Adrenal gland (tissue), 5 donors: ENCODE data around the gene APBA2.

Experiments used
- POLR2A ChIP-seq, 2 donors: fragments of 450-650 bp; IDR thresholded peaks; one replicate each; pipeline ENCODE4 v1.6.1; 2017; ENCODE audit warnings: antibody characterized with exemption in 2 of 2, mild to moderate bottlenecking in 2 of 2, moderate library complexity in 1 of 2
- TF ChIP-seq, protein P1 (sequence below), 6 experiments: fragments of 450-650 bp in 4 of 6; fragments of 200-600 bp in 2 of 6; sonication (generic) in 1 of 6; IDR thresholded peaks; 1 replicate in 5 of 6; 2 replicates in 1 of 6; pipeline versions ENCODE4 v1.5.1 to v1.8.0; 2016 to 2021; ENCODE audit warnings: antibody characterized with exemption in 6 of 6, mild to moderate bottlenecking in 2 of 6, moderate library complexity in 1 of 6
- donor health status: DM: no; HTN: no; CAD: no.

DNA sequence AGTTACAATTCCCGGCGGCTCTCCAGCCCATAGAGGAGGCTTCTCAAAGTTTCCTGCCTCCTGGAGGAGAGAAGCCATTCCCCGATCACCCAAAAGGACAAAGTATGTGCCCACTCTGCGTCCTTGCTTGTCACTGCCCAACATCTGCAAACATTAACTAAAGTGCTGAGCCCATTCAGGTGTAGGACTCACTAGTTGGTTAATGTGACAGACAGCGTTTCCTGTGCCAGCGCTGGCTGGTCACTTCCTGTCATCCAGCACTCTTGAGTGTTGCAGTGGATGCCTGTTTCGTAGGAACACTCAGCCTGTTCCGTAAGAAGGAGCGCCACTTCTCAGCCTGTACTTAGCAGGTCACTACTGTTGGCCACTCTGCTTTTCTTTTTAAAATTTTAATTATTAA lies 100.3 kb downstream of the APBA2 start:
- TF ChIP-seq, protein P1, sequence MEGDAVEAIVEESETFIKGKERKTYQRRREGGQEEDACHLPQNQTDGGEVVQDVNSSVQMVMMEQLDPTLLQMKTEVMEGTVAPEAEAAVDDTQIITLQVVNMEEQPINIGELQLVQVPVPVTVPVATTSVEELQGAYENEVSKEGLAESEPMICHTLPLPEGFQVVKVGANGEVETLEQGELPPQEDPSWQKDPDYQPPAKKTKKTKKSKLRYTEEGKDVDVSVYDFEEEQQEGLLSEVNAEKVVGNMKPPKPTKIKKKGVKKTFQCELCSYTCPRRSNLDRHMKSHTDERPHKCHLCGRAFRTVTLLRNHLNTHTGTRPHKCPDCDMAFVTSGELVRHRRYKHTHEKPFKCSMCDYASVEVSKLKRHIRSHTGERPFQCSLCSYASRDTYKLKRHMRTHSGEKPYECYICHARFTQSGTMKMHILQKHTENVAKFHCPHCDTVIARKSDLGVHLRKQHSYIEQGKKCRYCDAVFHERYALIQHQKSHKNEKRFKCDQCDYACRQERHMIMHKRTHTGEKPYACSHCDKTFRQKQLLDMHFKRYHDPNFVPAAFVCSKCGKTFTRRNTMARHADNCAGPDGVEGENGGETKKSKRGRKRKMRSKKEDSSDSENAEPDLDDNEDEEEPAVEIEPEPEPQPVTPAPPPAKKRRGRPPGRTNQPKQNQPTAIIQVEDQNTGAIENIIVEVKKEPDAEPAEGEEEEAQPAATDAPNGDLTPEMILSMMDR (IDR thresholded peaks at IDR 0.05) = no peak
- TF ChIP-seq POLR2A (IDR thresholded peaks at IDR 0.05) = no peak
